ENCODE measurements around the gene SEC22A. TPM values are rescaled to one million over a fixed set of nuclear protein-coding genes. Genes with fewer than 3 reads are reported as not detected.

SEC22A gene
- total RNA-seq, 2 donors from 2014 or later: 24.7 to 25.3 TPM

DNA sequence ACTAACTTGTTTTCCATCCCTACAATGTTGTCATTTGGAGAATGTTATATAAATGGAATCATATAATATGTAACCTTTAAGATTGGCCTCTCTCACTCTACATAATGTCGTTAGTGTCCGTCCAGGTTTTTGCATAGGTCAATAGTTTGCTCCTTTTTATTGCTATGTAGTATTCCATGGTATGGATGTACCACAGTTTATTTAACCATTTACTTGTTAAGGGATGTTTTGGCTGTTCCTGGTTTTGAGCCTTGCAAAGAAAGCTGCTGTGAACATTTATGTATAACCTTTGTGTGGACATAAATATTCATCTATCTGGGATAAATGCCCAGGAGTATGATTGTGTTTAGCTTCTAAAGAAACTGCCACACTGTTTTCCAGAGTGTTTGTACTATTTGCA, 34.1 kb upstream of the SEC22A start:
- TF ChIP-seq, protein P1, sequence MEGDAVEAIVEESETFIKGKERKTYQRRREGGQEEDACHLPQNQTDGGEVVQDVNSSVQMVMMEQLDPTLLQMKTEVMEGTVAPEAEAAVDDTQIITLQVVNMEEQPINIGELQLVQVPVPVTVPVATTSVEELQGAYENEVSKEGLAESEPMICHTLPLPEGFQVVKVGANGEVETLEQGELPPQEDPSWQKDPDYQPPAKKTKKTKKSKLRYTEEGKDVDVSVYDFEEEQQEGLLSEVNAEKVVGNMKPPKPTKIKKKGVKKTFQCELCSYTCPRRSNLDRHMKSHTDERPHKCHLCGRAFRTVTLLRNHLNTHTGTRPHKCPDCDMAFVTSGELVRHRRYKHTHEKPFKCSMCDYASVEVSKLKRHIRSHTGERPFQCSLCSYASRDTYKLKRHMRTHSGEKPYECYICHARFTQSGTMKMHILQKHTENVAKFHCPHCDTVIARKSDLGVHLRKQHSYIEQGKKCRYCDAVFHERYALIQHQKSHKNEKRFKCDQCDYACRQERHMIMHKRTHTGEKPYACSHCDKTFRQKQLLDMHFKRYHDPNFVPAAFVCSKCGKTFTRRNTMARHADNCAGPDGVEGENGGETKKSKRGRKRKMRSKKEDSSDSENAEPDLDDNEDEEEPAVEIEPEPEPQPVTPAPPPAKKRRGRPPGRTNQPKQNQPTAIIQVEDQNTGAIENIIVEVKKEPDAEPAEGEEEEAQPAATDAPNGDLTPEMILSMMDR (IDR thresholded peaks at IDR 0.05): no peak
- no peak overlapping the region for H3K4me3 ChIP-seq
- H3K27me3 ChIP-seq (replicated peaks; ENCODE audit: insufficient read depth): no peaks in the 10 kb centered on the region
- ATAC-seq (ENCODE audit: insufficient number of reproducible peaks, low FRiP score, low read depth) (no peak), DNase-seq (ENCODE audit: low spot score) (no peak)
- H3K36me3 ChIP-seq: peaks cover 17% of the 10 kb centered on the region
- no peaks in the 10 kb centered on the region for H3K9me3 ChIP-seq
- H3K27ac ChIP-seq: no peak overlapping the region
- H3K4me1 ChIP-seq (ENCODE audit: control insufficient read depth in 1 of 2, low read depth in 2 of 2): no peaks in the 10 kb centered on the region

DNA sequence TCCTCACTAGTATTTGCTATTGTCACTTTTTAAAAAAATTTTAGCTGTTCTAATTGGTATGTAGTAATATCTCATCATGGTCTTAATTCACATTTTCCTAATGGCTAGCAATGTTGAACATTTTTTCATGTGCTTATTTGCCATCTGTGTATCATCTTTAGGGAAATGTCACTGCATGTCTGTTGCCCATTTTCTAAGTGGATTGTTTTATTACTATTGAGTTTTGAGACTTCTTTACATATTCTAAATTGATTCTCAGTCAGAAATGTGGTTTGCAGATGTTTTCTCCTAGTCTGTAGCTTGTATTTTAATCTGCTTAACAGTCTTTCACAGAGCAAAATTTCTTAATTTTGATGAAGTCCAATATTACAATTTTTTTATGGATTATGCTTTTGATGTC, 33.6 kb upstream of the SEC22A start:
- DNase-seq (ENCODE audit: low spot score): no peak

DNA sequence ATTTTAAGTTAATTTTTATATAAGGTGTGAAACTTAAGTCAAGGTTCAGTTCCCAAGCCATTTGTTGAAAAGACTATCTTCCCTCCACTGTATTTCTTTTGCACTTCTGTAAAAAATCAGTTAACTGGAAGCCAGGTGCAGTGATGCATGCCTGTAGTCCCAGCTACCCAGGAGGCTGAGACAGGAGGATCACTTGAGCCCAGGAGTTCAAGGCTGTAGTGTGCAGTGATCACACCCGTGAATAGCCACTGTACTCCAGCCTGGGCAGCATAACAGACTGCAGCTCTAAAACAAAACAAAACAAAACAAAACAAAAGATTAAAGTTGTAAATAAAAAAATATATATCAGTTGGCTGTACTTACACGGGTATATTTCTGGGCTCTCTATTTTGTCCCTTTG, 33.1 kb upstream of the SEC22A start:
- H3K4me1 ChIP-seq (ENCODE audit: control insufficient read depth in 1 of 2, low read depth in 2 of 2): no peaks in the 10 kb centered on the region
- no peak for ATAC-seq (ENCODE audit: insufficient number of reproducible peaks, low FRiP score, low read depth)

More for the DNA sequence above, 33.6 kb upstream of the SEC22A start:
- Histone ChIP-seq H3K4me3 (no peak overlapping the region), H3K27me3 (replicated peaks; ENCODE audit: insufficient read depth) (no peaks in the 10 kb centered on the region), H3K27ac (no peak overlapping the region), H3K9me3 (no peaks in the 10 kb centered on the region), H3K4me1 (ENCODE audit: control insufficient read depth in 1 of 2, low read depth in 2 of 2) (no peaks in the 10 kb centered on the region), H3K36me3 (peaks cover 17% of the 10 kb centered on the region)
- ATAC-seq (ENCODE audit: insufficient number of reproducible peaks, low FRiP score, low read depth): no peak
- TF ChIP-seq, protein P1 (IDR thresholded peaks at IDR 0.05): no peak

GRCh38 chr3:123169492-123169929, 32.2 kb upstream of the SEC22A start:
- DNase-seq (ENCODE audit: low spot score) (no peak), ATAC-seq (ENCODE audit: insufficient number of reproducible peaks, low FRiP score, low read depth) (no peak)
- H3K4me1 ChIP-seq (ENCODE audit: control insufficient read depth in 1 of 2, low read depth in 2 of 2): no peaks in the 10 kb centered on the region

More for the DNA sequence above, 33.1 kb upstream of the SEC22A start:
- Histone ChIP-seq H3K4me3 (no peak overlapping the region), H3K27ac (no peak overlapping the region), H3K36me3 (peaks cover 17% of the 10 kb centered on the region), H3K27me3 (replicated peaks; ENCODE audit: insufficient read depth) (no peaks in the 10 kb centered on the region), H3K9me3 (no peaks in the 10 kb centered on the region)
- TF ChIP-seq, protein P1 (IDR thresholded peaks at IDR 0.05): no peak
- no peak for DNase-seq (ENCODE audit: low spot score)

GRCh38 chr3:123169930-123170329, 31.8 kb upstream of the SEC22A start:
- H3K36me3 ChIP-seq: peaks cover 7% of the 10 kb centered on the region
- no peak for ATAC-seq (ENCODE audit: insufficient number of reproducible peaks, low FRiP score, low read depth)
- H3K27me3 ChIP-seq (replicated peaks; ENCODE audit: insufficient read depth): no peaks in the 10 kb centered on the region
- H3K27ac ChIP-seq: no peak overlapping the region
- TF ChIP-seq, protein P1 (IDR thresholded peaks at IDR 0.05): no peak
- H3K9me3 ChIP-seq: no peaks in the 10 kb centered on the region
- no peaks in the 10 kb centered on the region for H3K4me1 ChIP-seq (ENCODE audit: control insufficient read depth in 1 of 2, low read depth in 2 of 2)
- no peak for DNase-seq (ENCODE audit: low spot score)
- H3K4me3 ChIP-seq: no peak overlapping the region

More at GRCh38 chr3:123169492-123169929, 32.2 kb upstream of the SEC22A start:
- H3K9me3 ChIP-seq: no peaks in the 10 kb centered on the region
- TF ChIP-seq, protein P1 (IDR thresholded peaks at IDR 0.05): no peak
- H3K4me3 ChIP-seq: no peak overlapping the region
- no peaks in the 10 kb centered on the region for H3K27me3 ChIP-seq (replicated peaks; ENCODE audit: insufficient read depth)
- peaks cover 10% of the 10 kb centered on the region for H3K36me3 ChIP-seq
- H3K27ac ChIP-seq: no peak overlapping the region

All from thoracic aorta (tissue), 2 donors.